Left lung (tissue), 10 donors: ENCODE data around the gene DPH7. TPM values are rescaled to one million over a fixed set of nuclear protein-coding genes. Genes with fewer than 3 reads are reported as not detected.
"Not testable (repeated sequence)": the region's sequence is repeated elsewhere in the genome, so short reads cannot be mapped to it uniquely, and the experiment has no call there.

ENCODE experiments used
- ATAC-seq: fragments of 200-7000 bp; cut with Tn5 transposase; one replicate; pipeline ENCODE4 v1.9.1; 2020; ENCODE audit warnings: moderate library complexity
- DNase-seq, 4 donors: peaks; one replicate each; pipeline ENCODE4 v3.0.0-alpha.2; 2013 to 2020
- H3K27ac ChIP-seq, 2 donors: fragments of 200-600 bp; sonication (generic) in 1 of 2; one replicate each; pipeline versions ENCODE4 v1.5.0 to v1.8.0; 2020 to 2021
- H3K27me3 ChIP-seq, 2 donors: fragments of 200-600 bp; sonication (generic) in 1 of 2; one replicate each; pipeline versions ENCODE4 v1.5.0 to v1.8.0; 2020 to 2021
- H3K36me3 ChIP-seq, 2 donors: fragments of 200-600 bp; sonication (generic) in 1 of 2; one replicate each; pipeline versions ENCODE4 v1.5.0 to v1.8.0; 2020 to 2021
- H3K4me1 ChIP-seq, 2 donors: fragments of 200-600 bp; one replicate each; pipeline ENCODE4 v1.8.0; 2021
- H3K4me3 ChIP-seq, 2 donors: fragments of 200-600 bp; sonication (generic) in 1 of 2; one replicate each; pipeline versions ENCODE4 v1.5.0 to v1.8.0; 2020 to 2021; ENCODE audit warnings: mild to moderate bottlenecking in 1 of 2
- H3K9me3 ChIP-seq, 2 donors: fragments of 200-600 bp; sonication (generic) in 1 of 2; one replicate each; pipeline versions ENCODE4 v1.5.0 to v1.8.0; 2020 to 2021
- CTCF ChIP-seq, 2 donors: fragments of 200-600 bp; sonication (generic) in 1 of 2; IDR thresholded peaks; one replicate each; pipeline versions ENCODE4 v1.5.0 to v1.8.0; 2021; ENCODE audit warnings: antibody characterized with exemption in 2 of 2
- intact Hi-C, 2 donors: fragments of 100-400 bp; cut with DNase I; formaldehyde crosslinking; loops; one replicate each; pipeline versions ENCODE4 v1.11.2 to v1.14.2; 2022
- polyA plus RNA-seq, 6 donors: library from polyadenylated mRNA; unstranded; fragments of 120-200 nt; gene quantifications; one replicate each; pipeline ENCODE4 v1.2.1, GENCODE V29; 2013; ENCODE audit not compliant: insufficient read length in 6 of 6
- total RNA-seq, 2 donors: library from RNA; stranded (reverse); fragmentation: NEBNext Ultra II Directional; extraction: Animal tissue kit (Norgen Biotek cat#: 25700); gene quantifications; one replicate each; pipeline ENCODE4 v1.2.1, GENCODE V29; 2021
- donor health status: DM: no; HTN: yes; CAD: no.
- donor health status: DM: no; HTN: no; CAD: no.

DPH7 gene
- total and polyA plus RNA-seq, 8 donors = 25.6 to 69.2 (median 51.7) TPM

GRCh38 chr9:137554349-137554748 lies 24.4 kb downstream of the DPH7 start:
- Histone ChIP-seq H3K4me3 (no peak overlapping the region), H3K4me1 (peaks cover 0 to 18% of the 10 kb centered on the region in 2 donors), H3K9me3 (no peaks in the 10 kb centered on the region), H3K27ac (no peak overlapping the region), H3K36me3 (peaks cover 0 to 48% of the 10 kb centered on the region in 2 donors), H3K27me3 (no peaks in the 10 kb centered on the region)
- ATAC-seq (no peak), DNase-seq (no peak)
- no peak for TF ChIP-seq CTCF (IDR thresholded peaks at IDR 0.05)
- intact Hi-C loops = no loop called here

GRCh38 chr9:137553654-137554053 lies 25.1 kb downstream of the DPH7 start:
- DNase-seq, H3K9me3 ChIP-seq, intact Hi-C loops, ATAC-seq, H3K27ac ChIP-seq, H3K27me3 ChIP-seq, H3K4me3 ChIP-seq: not testable (repeated sequence)
- Histone ChIP-seq H3K36me3 (peaks cover 0 to 43% of the 10 kb centered on the region in 2 donors), H3K4me1 (peaks cover 0 to 18% of the 10 kb centered on the region in 2 donors)

- intact Hi-C loops = no loop called here
- ATAC-seq = peak; percentile 19
- Histone ChIP-seq H3K4me3 (peak overlapping the region; percentile 77 to 86), H3K27ac (peak overlapping the region; percentile 63 to 84), H3K4me1 (peaks cover 0 to 18% of the 10 kb centered on the region in 2 donors), H3K36me3 (peaks cover 0 to 29% of the 10 kb centered on the region in 2 donors), H3K27me3 (no peaks in the 10 kb centered on the region), H3K9me3 (no peaks in the 10 kb centered on the region)
- peak in 1 of 4 donors; percentile 44 for DNase-seq
- no peak for TF ChIP-seq CTCF (IDR thresholded peaks at IDR 0.05)
These were observed 26.5 kb downstream of the DPH7 start for GRCh38 chr9:137552022-137552768.

- peak within 1 kb of the TSS; percentile 79 to 86 for H3K4me3 ChIP-seq
- peak; percentile 59 to 95 (median 90) for DNase-seq
- peaks cover 0 to 18% of the 10 kb centered on the region in 2 donors for H3K4me1 ChIP-seq
- ATAC-seq = peak; percentile 86
- no peaks in the 10 kb centered on the region for H3K9me3 ChIP-seq
- peaks cover 0 to 21% of the 10 kb centered on the region in 2 donors for H3K36me3 ChIP-seq
- peak; percentile 21 to 53 for TF ChIP-seq CTCF (IDR thresholded peaks at IDR 0.05)
- intact Hi-C loops = no loop called here
- peak within 1 kb of the TSS; percentile 67 to 84 for H3K27ac ChIP-seq
- H3K27me3 ChIP-seq = no peaks in the 10 kb centered on the region
These were observed 27.3 kb downstream of the DPH7 start, which contains the start of gene MRPL41 for GRCh38 chr9:137551264-137552021. Gene MRPL41, plus strand, starts transcription at chr9:137551879. Its CDS starts 203 bp downstream, at chr9:137552082.

- Histone ChIP-seq H3K27ac (peak overlapping the region; percentile 67 to 77), H3K36me3 (peaks cover 0 to 16% of the 10 kb centered on the region in 2 donors), H3K4me3 (peak overlapping the region; percentile 79 to 86), H3K4me1 (peaks cover 0 to 18% of the 10 kb centered on the region in 2 donors)
- peak; percentile 1 for ATAC-seq
- H3K9me3 ChIP-seq, intact Hi-C loops, H3K27me3 ChIP-seq, DNase-seq: not testable (repeated sequence)
These were observed 27.8 kb downstream of the DPH7 start for GRCh38 chr9:137550958-137551263.

- H3K27ac ChIP-seq = peak within 1 kb of the TSS; percentile 67 to 77
- H3K4me1 ChIP-seq = peaks cover 0 to 18% of the 10 kb centered on the region in 2 donors
- H3K9me3 ChIP-seq = no peaks in the 10 kb centered on the region
- intact Hi-C loops = no loop called here
- H3K4me3 ChIP-seq = peak within 1 kb of the TSS; percentile 79 to 86
- no peaks in the 10 kb centered on the region for H3K27me3 ChIP-seq
- peak; percentile 78 to 93 (median 92) for DNase-seq
- ATAC-seq = peak; percentile 84
- TF ChIP-seq CTCF (IDR thresholded peaks at IDR 0.05) = no peak
- peaks cover 0 to 9% of the 10 kb centered on the region in 2 donors for H3K36me3 ChIP-seq
These were observed 28.5 kb downstream of the DPH7 start, which contains the start of gene PNPLA7 for GRCh38 chr9:137550231-137550621. Gene PNPLA7, minus strand, starts transcription at chr9:137550402. Its CDS starts 205 bp downstream, at chr9:137550197.
